Colonic mucosa (tissue), 4 donors: Measurements from ENCODE around the gene PLEKHH2. TPM values are rescaled to one million over a fixed set of nuclear protein-coding genes. Genes with fewer than 3 reads are reported as not detected.
"Not testable (repeated sequence)": the region's sequence is repeated elsewhere in the genome, so short reads cannot be mapped to it uniquely, and the experiment has no call there.

Experiments
- DNase-seq: peaks from one replicate; pipeline ENCODE4 v3.0.0-alpha.2; 2020
- H3K27ac ChIP-seq: fragments of 200-600 bp; one replicate; pipeline ENCODE4 v1.8.0; 2021
- H3K27me3 ChIP-seq: fragments of 200-600 bp; one replicate; pipeline ENCODE4 v1.8.0; 2021
- H3K36me3 ChIP-seq: fragments of 200-600 bp; one replicate; pipeline ENCODE4 v1.8.0; 2021
- H3K4me1 ChIP-seq: fragments of 200-600 bp; one replicate; pipeline ENCODE4 v1.8.0; 2021; ENCODE audit warnings: mild to moderate bottlenecking
- H3K4me3 ChIP-seq: fragments of 200-600 bp; one replicate; pipeline ENCODE4 v1.8.0; 2021
- H3K9ac ChIP-seq, 2 donors: one replicate each; pipeline ENCODE4 v1.7.0; 2013; ENCODE audit warnings: control low read depth in 2 of 2, low read depth in 2 of 2, low read length in 2 of 2
- H3K9me3 ChIP-seq: fragments of 200-600 bp; one replicate; pipeline ENCODE4 v1.8.0; 2021
- CTCF ChIP-seq: fragments of 200-600 bp; IDR thresholded peaks from one replicate; pipeline ENCODE4 v1.8.0; 2022; ENCODE audit warnings: antibody characterized with exemption, mild to moderate bottlenecking
- intact Hi-C: fragments of 100-400 bp; cut with DNase I; formaldehyde crosslinking; loops from one replicate; pipeline ENCODE4 v1.14.1; 2022
- total RNA-seq, 2 donors: library from RNA; stranded (reverse); fragmentation: NEBNext Ultra II Directional in 1 of 2; extraction: Animal tissue kit (Norgen Biotek cat#: 25700) in 1 of 2; gene quantifications; one replicate each; pipeline ENCODE4 v1.2.1, GENCODE V29; 2021
- donor health status: healthy.
- donor health status: DM: no; HTN: no; CAD: no.
- donor health status: DM: no; HTN: no; CAD: no.

The PLEKHH2 gene
- total RNA-seq, 2 donors from 2014 or later: 1.6 to 5.5 TPM

DNA sequence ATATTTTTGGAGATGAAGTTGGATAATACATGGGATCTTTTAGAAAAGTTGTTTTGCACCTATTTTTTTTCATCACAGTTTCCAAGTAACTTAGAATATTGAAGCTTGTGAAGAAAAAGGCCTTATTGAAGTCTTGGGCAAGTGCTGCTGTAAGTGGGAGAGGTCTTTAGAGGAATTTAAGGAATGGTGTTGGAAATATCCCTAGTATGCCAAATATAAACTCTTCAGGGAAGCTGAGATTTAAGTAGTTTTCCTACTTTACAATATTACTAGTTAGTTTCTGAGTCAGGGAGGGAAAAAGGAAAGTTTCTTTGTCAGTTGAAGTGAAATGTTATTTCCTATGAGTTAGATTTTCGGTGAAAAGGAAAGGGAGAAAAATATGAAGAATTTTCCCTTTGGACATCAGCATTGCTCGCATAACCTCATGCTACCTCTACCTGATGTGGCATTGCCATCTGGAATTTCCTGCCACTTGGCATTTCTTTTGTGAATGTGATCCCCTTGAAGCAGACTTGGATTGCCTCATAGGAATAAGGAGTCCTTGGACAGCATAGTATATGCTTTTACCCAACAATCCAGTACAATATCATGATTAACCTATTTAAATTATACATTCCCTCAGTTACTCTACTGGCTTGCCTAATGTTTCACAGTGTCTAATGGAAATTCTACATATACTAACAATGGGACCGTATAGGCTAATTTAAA lies 12.1 kb downstream of the PLEKHH2 start:
- DNase-seq: no peak
- Histone ChIP-seq H3K36me3 (no peaks in the 10 kb centered on the region), H3K27ac (no peak overlapping the region), H3K9me3 (no peaks in the 10 kb centered on the region), H3K9ac (no peak overlapping the region), H3K4me1 (no peaks in the 10 kb centered on the region), H3K4me3 (no peak overlapping the region), H3K27me3 (no peaks in the 10 kb centered on the region)
- intact Hi-C loops: no loop called here
- no peak for TF ChIP-seq CTCF

- Histone ChIP-seq H3K27ac (no peak overlapping the region), H3K9ac (no peak overlapping the region), H3K4me1 (no peaks in the 10 kb centered on the region), H3K9me3 (no peaks in the 10 kb centered on the region), H3K27me3 (no peaks in the 10 kb centered on the region), H3K4me3 (no peak overlapping the region), H3K36me3 (no peaks in the 10 kb centered on the region)
- no peak for TF ChIP-seq CTCF
- no peak for DNase-seq
- intact Hi-C loops: no loop called here
Observed at GRCh38 chr2:43653506-43653905, 16.4 kb downstream of the PLEKHH2 start.

GRCh38 chr2:43657241-43657640 lies 20.2 kb downstream of the PLEKHH2 start:
- Histone ChIP-seq H3K4me1 (no peaks in the 10 kb centered on the region), H3K36me3 (no peaks in the 10 kb centered on the region), H3K4me3 (no peak overlapping the region), H3K9ac (no peak overlapping the region), H3K27ac (no peak overlapping the region), H3K9me3 (no peaks in the 10 kb centered on the region), H3K27me3 (no peaks in the 10 kb centered on the region)
- no peak for DNase-seq
- intact Hi-C loops: no loop called here
- TF ChIP-seq CTCF: no peak

- Histone ChIP-seq H3K27ac (peak overlapping the region; percentile 2), H3K27me3 (no peaks in the 10 kb centered on the region), H3K4me1 (no peaks in the 10 kb centered on the region), H3K36me3 (no peaks in the 10 kb centered on the region), H3K9ac (no peak overlapping the region), H3K9me3 (no peaks in the 10 kb centered on the region), H3K4me3 (peak overlapping the region; percentile 31)
- no peak for TF ChIP-seq CTCF
- DNase-seq: no peak
- intact Hi-C loops: no loop called here
Observed at GRCh38 chr2:43675646-43676321, 38.7 kb downstream of the PLEKHH2 start.

DNA sequence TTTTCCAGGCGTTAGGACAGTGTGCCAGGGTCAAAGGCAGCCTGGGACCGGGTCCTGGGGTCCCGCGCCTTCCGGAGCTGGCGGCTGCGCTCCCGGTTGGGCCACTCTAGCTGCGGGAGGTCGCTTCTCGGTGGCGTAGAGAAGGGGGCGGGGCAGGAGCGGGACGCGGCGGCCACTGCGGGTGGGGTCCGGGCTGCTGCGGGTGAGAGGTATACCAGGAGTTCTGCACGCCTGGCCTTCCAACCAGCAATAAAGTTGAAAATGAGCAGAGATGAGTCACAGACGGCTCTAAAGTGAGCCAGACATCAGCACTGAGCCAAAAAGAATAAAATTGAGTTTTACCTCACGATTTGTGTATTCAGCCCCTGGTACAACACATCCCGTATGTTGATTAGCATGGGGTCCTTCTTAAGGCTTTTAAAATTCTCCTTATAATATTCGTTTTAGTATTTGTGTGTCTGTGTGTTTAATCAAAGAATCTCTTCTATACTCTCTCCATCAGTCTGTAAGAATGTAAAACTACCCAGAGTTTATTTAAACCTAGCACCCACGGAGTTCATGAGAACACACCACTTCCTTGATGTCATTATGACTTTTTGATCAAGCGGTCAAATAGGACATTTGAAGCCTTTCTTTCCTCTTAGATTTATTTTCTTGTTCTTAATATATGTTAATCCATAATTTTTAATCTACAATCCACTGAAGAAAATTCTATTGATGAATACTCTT lies 39.4 kb downstream of the PLEKHH2 start, which contains the start of gene C1GALT1C1L:
TSS of gene C1GALT1C1L (minus strand) at position 108 of the 729 bp plus-strand sequence. CDS start at position 1, 107 bp downstream.
- H3K27ac ChIP-seq: peak within 1 kb of the TSS; percentile 2
- H3K36me3 ChIP-seq: no peaks in the 10 kb centered on the region
- no peak for TF ChIP-seq CTCF
- H3K4me3 ChIP-seq: peak within 1 kb of the TSS; percentile 31
- intact Hi-C loops: no loop called here
- H3K27me3 ChIP-seq: no peaks in the 10 kb centered on the region
- H3K4me1 ChIP-seq: no peaks in the 10 kb centered on the region
- no peaks in the 10 kb centered on the region for H3K9me3 ChIP-seq
- peak within 1 kb of the TSS in 1 of 2 donors; percentile 2 for H3K9ac ChIP-seq
- peak; percentile 49 for DNase-seq

DNA sequence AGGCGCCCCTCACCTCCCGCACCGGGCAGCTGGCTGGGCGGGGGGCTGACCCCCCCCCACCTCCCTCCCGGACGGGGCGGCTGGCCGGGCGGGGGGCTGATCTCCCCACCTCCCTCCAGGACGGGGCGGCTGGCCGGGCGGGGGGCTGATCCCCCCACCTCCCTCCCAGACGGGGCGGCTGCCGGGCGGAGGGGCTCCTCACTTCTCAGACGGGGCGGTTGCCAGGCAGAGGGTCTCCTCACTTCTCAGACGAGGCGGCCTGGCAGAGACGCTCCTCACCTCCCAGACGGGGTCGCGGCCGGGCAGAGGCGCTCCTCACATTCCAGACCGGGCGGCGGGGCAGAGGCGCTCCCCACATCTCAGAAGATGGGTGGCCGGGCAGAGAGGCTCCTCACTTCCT lies 40.7 kb downstream of the PLEKHH2 start:
- H3K27ac ChIP-seq, H3K36me3 ChIP-seq, H3K4me1 ChIP-seq, H3K9me3 ChIP-seq, intact Hi-C loops, H3K4me3 ChIP-seq, H3K27me3 ChIP-seq, DNase-seq, H3K9ac ChIP-seq: not testable (repeated sequence)
